Vagina (tissue), 2 donors: ENCODE measurements around the gene KRT75.

Experiments
- POLR2A ChIP-seq, 2 donors: fragments of 450-650 bp; IDR thresholded peaks; one replicate each; pipeline ENCODE4 v1.6.1; 2017; ENCODE audit warnings: antibody characterized with exemption in 2 of 2, mild to moderate bottlenecking in 2 of 2, moderate library complexity in 2 of 2
- POLR2AphosphoS5 ChIP-seq, 2 donors: sonication (generic); formaldehyde crosslinking; IDR thresholded peaks; one replicate each; pipeline ENCODE4 v1.9.0; 2017; ENCODE audit warnings: antibody characterized with exemption in 2 of 2, mild to moderate bottlenecking in 2 of 2, low read depth in 1 of 2; ENCODE audit not compliant: insufficient read depth in 1 of 2
- TF ChIP-seq, protein P1 (sequence below), 3 experiments: fragments of 450-650 bp in 2 of 3; fragments of 200-600 bp in 1 of 3; sonication (generic) in 1 of 3; IDR thresholded peaks; one replicate each; pipeline ENCODE4 v1.5.1; 2017 to 2019; ENCODE audit warnings: antibody characterized with exemption in 3 of 3, mild to moderate bottlenecking in 2 of 3, moderate library complexity in 2 of 3

DNA sequence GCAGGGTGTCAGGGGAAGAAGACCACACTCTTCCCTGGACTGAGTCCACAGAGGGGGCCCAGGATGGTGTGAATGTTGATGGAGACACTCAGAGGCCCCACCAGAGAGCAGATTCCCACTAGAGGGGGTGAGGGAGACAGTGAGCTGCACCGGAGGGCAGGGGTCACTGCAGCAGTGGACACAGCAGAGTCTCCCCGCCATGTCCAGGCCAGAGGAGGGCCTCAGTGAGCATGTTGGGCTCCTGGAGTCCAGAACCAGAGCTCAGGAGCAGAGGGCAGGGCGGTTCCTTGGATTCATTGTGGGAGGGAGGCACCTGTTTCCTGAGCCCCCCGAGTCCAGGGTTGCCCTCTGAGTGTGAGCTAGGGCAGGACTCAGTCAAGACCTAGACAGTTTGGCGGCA, 26.3 kb downstream of the KRT75 start:
- no peak for TF ChIP-seq POLR2A (IDR thresholded peaks at IDR 0.05)
- TF ChIP-seq, protein P1, sequence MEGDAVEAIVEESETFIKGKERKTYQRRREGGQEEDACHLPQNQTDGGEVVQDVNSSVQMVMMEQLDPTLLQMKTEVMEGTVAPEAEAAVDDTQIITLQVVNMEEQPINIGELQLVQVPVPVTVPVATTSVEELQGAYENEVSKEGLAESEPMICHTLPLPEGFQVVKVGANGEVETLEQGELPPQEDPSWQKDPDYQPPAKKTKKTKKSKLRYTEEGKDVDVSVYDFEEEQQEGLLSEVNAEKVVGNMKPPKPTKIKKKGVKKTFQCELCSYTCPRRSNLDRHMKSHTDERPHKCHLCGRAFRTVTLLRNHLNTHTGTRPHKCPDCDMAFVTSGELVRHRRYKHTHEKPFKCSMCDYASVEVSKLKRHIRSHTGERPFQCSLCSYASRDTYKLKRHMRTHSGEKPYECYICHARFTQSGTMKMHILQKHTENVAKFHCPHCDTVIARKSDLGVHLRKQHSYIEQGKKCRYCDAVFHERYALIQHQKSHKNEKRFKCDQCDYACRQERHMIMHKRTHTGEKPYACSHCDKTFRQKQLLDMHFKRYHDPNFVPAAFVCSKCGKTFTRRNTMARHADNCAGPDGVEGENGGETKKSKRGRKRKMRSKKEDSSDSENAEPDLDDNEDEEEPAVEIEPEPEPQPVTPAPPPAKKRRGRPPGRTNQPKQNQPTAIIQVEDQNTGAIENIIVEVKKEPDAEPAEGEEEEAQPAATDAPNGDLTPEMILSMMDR (IDR thresholded peaks at IDR 0.05), result no peak
- no peak for TF ChIP-seq POLR2AphosphoS5 (IDR thresholded peaks at IDR 0.05; ENCODE audit: insufficient read depth in 1 of 2, low read depth in 1 of 2)
